HepG2 (cell line): ENCODE measurements around the gene SLC22A13. TPM values are rescaled to one million over a fixed set of nuclear protein-coding genes. Genes with fewer than 3 reads are reported as not detected.

ENCODE experiments used
- ATAC-seq: fragments of 200-7000 bp; cut with Tn5 transposase; 3 replicates; pipeline ENCODE4 v1.9.1; 2020; ENCODE audit warnings: mild to moderate bottlenecking, moderate library complexity
- BruUV-seq: library from RNA; stranded (reverse); fragments of 400-500 nt; replicated peaks from 2 replicates; lab custom pipeline; 2021; lab: Mats Ljungman, UMichigan
- CTCF ChIA-PET: fragments of 300-600 bp; formaldehyde crosslinking; extraction: SDS; loops from one replicate; lab custom pipeline; 2021; ENCODE audit warnings: low total read pairs, inconsistent platforms, low intra/inter-chr PET ratio; lab: Yijun Ruan, JAX
- POLR2A ChIA-PET: fragments of 350-600 bp; sonication (Branson Sonifier 250); formaldehyde crosslinking; loops from one replicate; lab custom pipeline; 2020; ENCODE audit warnings: antibody characterized with exemption, inconsistent platforms; lab: Yijun Ruan, JAX
- DNase-seq: peaks from one replicate; pipeline ENCODE4 v3.0.0-alpha.2; 2015; ENCODE audit warnings: low spot score
- FAIRE-seq: peaks from 3 replicates; lab custom pipeline; 2011; peaks lifted over from hg19 to GRCh38; lab: Jason Lieb, UNC
- H2AFZ ChIP-seq: one replicate; pipeline ENCODE4 v1.6.1; 2011; ENCODE audit warnings: low read length, inconsistent platforms
- H3K27ac ChIP-seq: fragments of 300-600 bp; 3 replicates; pipeline ENCODE4 v1.8.0; 2011; ENCODE audit warnings: mixed run types, mild to moderate bottlenecking, mixed read lengths, low read length, inconsistent platforms; ENCODE audit not compliant: insufficient read depth; ENCODE audit errors: extremely low read length
- H3K27me3 ChIP-seq, 2 experiments: fragments of 200-600 bp in 1 of 2; 2 replicates in 1 of 2; 3 replicates in 1 of 2; pipeline versions ENCODE4 v1.6.0 to v1.8.0; 2011; ENCODE audit warnings: low read length in 2 of 2, mild to moderate bottlenecking in 2 of 2, moderate library complexity in 2 of 2, inconsistent platforms in 1 of 2; ENCODE audit not compliant: insufficient read depth in 2 of 2, control insufficient read depth in 1 of 2
- H3K36me3 ChIP-seq, 2 experiments: fragments of 200-600 bp in 1 of 2; replicated peaks in 1 of 2; 2 replicates in 1 of 2; 3 replicates in 1 of 2; pipeline versions ENCODE4 v1.5.1 to v1.8.0; 2011; ENCODE audit warnings: low read length in 2 of 2, inconsistent platforms in 1 of 2; ENCODE audit not compliant: insufficient read depth in 2 of 2, control insufficient read depth in 1 of 2
- H3K4me1 ChIP-seq: 2 replicates; pipeline ENCODE4 v1.5.1; 2012; ENCODE audit warnings: low read length, inconsistent platforms; ENCODE audit not compliant: insufficient read depth
- H3K4me2 ChIP-seq: 2 replicates; pipeline ENCODE4 v1.6.0; 2011; ENCODE audit warnings: low read depth, low read length, inconsistent platforms
- H3K4me3 ChIP-seq, 3 experiments: fragments of 200-600 bp in 1 of 3; sonication (generic), shearing (Covaris generic) in 1 of 3; replicated peaks in 1 of 3; 2 replicates each; pipeline ENCODE4 v1.5.1; 2011 to 2016; ENCODE audit warnings: low read length in 3 of 3, inconsistent platforms in 2 of 3, low read depth in 2 of 3, mild to moderate bottlenecking in 2 of 3, control low read depth in 1 of 3, mixed read lengths in 1 of 3; ENCODE audit not compliant: insufficient read depth in 1 of 3
- H3K79me2 ChIP-seq: one replicate; pipeline ENCODE4 v1.6.1; 2011; ENCODE audit warnings: low read length, inconsistent platforms; ENCODE audit not compliant: insufficient read depth
- H3K9ac ChIP-seq: 2 replicates; pipeline ENCODE4 v1.6.0; 2011; ENCODE audit warnings: mild to moderate bottlenecking, low read depth, low read length, inconsistent platforms; ENCODE audit not compliant: insufficient read depth
- H3K9me3 ChIP-seq: 2 replicates; pipeline ENCODE4 v1.5.1; 2012; ENCODE audit warnings: mild to moderate bottlenecking, low read length
- H4K20me1 ChIP-seq: 2 replicates; pipeline ENCODE4 v1.6.0; 2011; ENCODE audit warnings: inconsistent platforms, mild to moderate bottlenecking, low read length, moderate library complexity; ENCODE audit not compliant: insufficient read depth
- CSRNP2 ChIP-seq: sonication (generic); formaldehyde crosslinking; conservative IDR thresholded peaks from 2 replicates; pipeline ENCODE4 v1.8.0; 2022; ENCODE audit warnings: low read depth, missing genetic modification reagents
- ERF ChIP-seq: IDR thresholded peaks from 2 replicates; pipeline ENCODE4 v1.6.1; 2018; ENCODE audit warnings: missing biosample characterization, missing genetic modification reagents
- GPBP1L1 ChIP-seq: sonication (generic); formaldehyde crosslinking; IDR thresholded peaks from 2 replicates; pipeline ENCODE4 v1.5.0; 2020; ENCODE audit warnings: mild to moderate bottlenecking, missing genetic modification reagents
- GRHL1 ChIP-seq: sonication (generic); formaldehyde crosslinking; conservative IDR thresholded peaks from 2 replicates; pipeline ENCODE4 v1.8.0; 2022; ENCODE audit warnings: missing genetic modification reagents
- HOXA9 ChIP-seq: sonication (generic); formaldehyde crosslinking; IDR thresholded peaks from 2 replicates; pipeline ENCODE4 v1.8.1; 2022; ENCODE audit warnings: missing genetic modification reagents, mild to moderate bottlenecking, moderate library complexity, borderline replicate concordance
- KAT2B ChIP-seq: fragments of 150-350 bp; IDR thresholded peaks from 2 replicates; pipeline ENCODE4 v1.6.1; 2014; ENCODE audit warnings: low read depth, low read length, borderline replicate concordance
- KLF16 ChIP-seq, 2 experiments: sonication (generic) in 1 of 2; formaldehyde crosslinking in 1 of 2; IDR thresholded peaks; 2 replicates each; pipeline versions ENCODE4 v1.6.1 to v1.8.0; 2016 to 2023; ENCODE audit warnings: missing genetic modification reagents in 2 of 2, missing compliant biosample characterization in 1 of 2
- MBD4 ChIP-seq: IDR thresholded peaks from 2 replicates; pipeline ENCODE4 v1.6.1; 2012; ENCODE audit warnings: low read length, inconsistent platforms, borderline replicate concordance
- POLR2A ChIP-seq, 2 experiments: IDR thresholded peaks; 2 replicates each; pipeline ENCODE4 v1.6.1; 2011; ENCODE audit warnings: low read depth in 2 of 2, low read length in 2 of 2, mild to moderate bottlenecking in 1 of 2, moderate library complexity in 1 of 2; ENCODE audit not compliant: insufficient read depth in 1 of 2
- RNF2 ChIP-seq: fragments of 450-650 bp; conservative IDR thresholded peaks from 2 replicates; pipeline ENCODE4 v1.6.1; 2016; ENCODE audit warnings: low read depth
- TBL1XR1 ChIP-seq: fragments of 150-350 bp; IDR thresholded peaks from 2 replicates; pipeline ENCODE4 v1.6.1; 2014; ENCODE audit warnings: borderline replicate concordance, low read length; ENCODE audit not compliant: partially characterized antibody
- TBX3 ChIP-seq: fragments of 450-650 bp; IDR thresholded peaks from 2 replicates; pipeline ENCODE4 v1.6.1; 2017; ENCODE audit warnings: antibody characterized with exemption, mild to moderate bottlenecking, inconsistent platforms, borderline replicate concordance
- TOE1 ChIP-seq: sonication (generic); formaldehyde crosslinking; IDR thresholded peaks from 2 replicates; pipeline ENCODE4 v1.4.0; 2020; ENCODE audit warnings: mild to moderate bottlenecking, missing genetic modification reagents
- ZFP36L2 ChIP-seq: sonication (generic); formaldehyde crosslinking; IDR thresholded peaks from 2 replicates; pipeline ENCODE4 v1.4.0; 2020; ENCODE audit warnings: missing genetic modification reagents
- ZMYM2 ChIP-seq: sonication (generic); formaldehyde crosslinking; IDR thresholded peaks from 2 replicates; pipeline ENCODE4 v1.8.0; 2022; ENCODE audit warnings: mild to moderate bottlenecking, missing genetic modification reagents
- ZNF768 ChIP-seq: sonication (generic); formaldehyde crosslinking; IDR thresholded peaks from 2 replicates; pipeline ENCODE4 v1.4.0; 2020; ENCODE audit warnings: missing genetic modification reagents
- ZNF772 ChIP-seq: sonication (generic); formaldehyde crosslinking; IDR thresholded peaks from 2 replicates; pipeline ENCODE4 v1.5.0; 2020; ENCODE audit warnings: mild to moderate bottlenecking, missing genetic modification reagents
- ZSCAN21 ChIP-seq: sonication (generic); formaldehyde crosslinking; IDR thresholded peaks from 2 replicates; pipeline ENCODE4 v1.8.0; 2022; ENCODE audit warnings: mild to moderate bottlenecking, missing genetic modification reagents, moderate library complexity, borderline replicate concordance
- WGBS: methylation state at CpG from one replicate; pipeline ENCODE4 v1.1.6; 2017; ENCODE audit warnings: low lambda C conversion rate; 5-methylcytosine and 5-hydroxymethylcytosine counted together
- in situ Hi-C: cut with HindIII; loops from 2 replicates; pipeline ENCODE4 v1.10.0; 2017; ENCODE audit warnings: low pct_unique_long_range_greater_than_20kb; ENCODE audit not compliant: extremely low pct_ligation_motif_present
- intact Hi-C: fragments of 100-400 bp; cut with micrococcal nuclease; formaldehyde crosslinking; loops from one replicate; pipeline ENCODE4 v1.10.0; 2022; ENCODE audit not compliant: unreplicated experiment
- polyA plus RNA-seq, 8 experiments: library from polyadenylated mRNA; depleted of rRNA in 3 of 8; stranded (reverse) in 7 of 8; unstranded in 1 of 8; fragments of >200 nt; fragmentation: Illumina TruSeq in 4 of 8; extraction: Trizol in 4 of 8; gene quantifications; 2 replicates each; pipeline versions ENCODE4 v1.2.1 to v1.2.3, GENCODE V29; 2011 to 2016; ENCODE audit warnings: low read depth in 4 of 8, missing spikeins in 1 of 8, mixed read lengths in 1 of 8; ENCODE audit not compliant: insufficient read depth in 1 of 8
- total RNA-seq, 5 experiments: library from RNA; depleted of rRNA; stranded (reverse); fragments of >200 nt; fragmentation: Illumina TruSeq; extraction: Trizol; gene quantifications; 2 replicates each; pipeline ENCODE4 v1.2.3, GENCODE V29; 2016; ENCODE audit warnings: low read depth in 1 of 5

The SLC22A13 gene
- total and polyA plus RNA-seq, 2 of the 13 experiments (the other 11 are each of a cell fraction or from before 2014, with no cell fraction given), result 0.20 TPM; not detected in 1

DNA sequence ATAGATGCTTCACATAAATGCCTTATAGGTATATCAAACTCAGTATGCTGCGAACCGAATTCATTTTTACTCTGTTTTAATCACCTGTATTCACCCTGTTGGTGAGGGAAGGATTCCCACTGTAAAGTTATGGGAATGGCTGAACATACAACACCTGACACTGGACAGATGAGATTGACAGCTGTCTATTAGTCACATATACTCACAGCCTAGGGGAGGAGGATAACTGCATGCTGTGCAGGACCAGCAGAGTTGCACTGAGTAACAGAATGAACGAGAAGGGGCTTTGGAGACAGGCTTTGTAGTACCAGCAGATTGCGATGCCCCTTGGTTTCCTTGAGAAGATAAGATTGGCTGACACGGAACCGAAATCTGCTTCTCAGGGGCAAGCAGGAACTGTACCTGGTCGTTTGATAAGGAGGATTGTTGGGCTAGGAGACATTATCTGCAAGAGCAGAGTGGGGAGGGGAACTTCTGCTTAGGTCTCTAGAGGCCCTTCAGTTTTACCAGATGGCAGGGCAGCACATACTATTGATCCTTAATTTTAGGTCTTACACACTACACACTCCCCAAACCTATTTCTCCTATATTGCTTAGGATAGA, 43.5 kb upstream of the SLC22A13 start:
- Histone ChIP-seq H3K4me1 (no peaks in the 10 kb centered on the region), H3K27me3 (no peaks in the 10 kb centered on the region), H2AFZ (no peak overlapping the region), H3K79me2 (no peaks in the 10 kb centered on the region), H3K4me2 (no peak overlapping the region), H4K20me1 (no peaks in the 10 kb centered on the region), H3K27ac (no peak overlapping the region), H3K9ac (no peak overlapping the region), H3K36me3 (peaks cover 7 to 39% of the 10 kb centered on the region in 2 experiments), H3K9me3 (no peaks in the 10 kb centered on the region), H3K4me3 (no peak overlapping the region)
- no TSS peak for BruUV-seq
- ATAC-seq, result no peak
- in situ Hi-C loops, result no loop called here
- ChIA-PET POLR2A (no interaction called here), CTCF (no interaction called here)
- no peak for FAIRE-seq
- no peak for DNase-seq
- intact Hi-C loops, result no loop called here
- 86% methylated on average over 7 of the region's 7 CpGs for WGBS
- TF ChIP-seq ERF, result no peak
- no peak for TF ChIP-seq ZNF772 (CRISPR knock-in tag)
- no peak for TF ChIP-seq TBL1XR1
- no peak for TF ChIP-seq KAT2B
- TF ChIP-seq GRHL1 (CRISPR knock-in tag), result no peak
- no peak for TF ChIP-seq TOE1
- TF ChIP-seq KLF16 (CRISPR knock-in tag; IDR thresholded peaks at IDR 0.05), result no peak
- no peak for TF ChIP-seq ZNF768 (CRISPR knock-in tag)
- no peak for TF ChIP-seq POLR2A (IDR thresholded peaks at IDR 0.05; ENCODE audit: insufficient read depth in 1 of 2, low read depth in 2 of 2, low read length in 2 of 2)
- no peak for TF ChIP-seq TBX3
- no peak for TF ChIP-seq ZSCAN21 (CRISPR knock-in tag)
- no peak for TF ChIP-seq ZFP36L2 (CRISPR knock-in tag)
- TF ChIP-seq MBD4, result no peak
- TF ChIP-seq GPBP1L1 (CRISPR knock-in tag), result no peak
- no peak for TF ChIP-seq HOXA9 (CRISPR knock-in tag)
- no peak for TF ChIP-seq ZMYM2 (CRISPR knock-in tag)
- TF ChIP-seq CSRNP2 (CRISPR knock-in tag), result no peak
- no peak for TF ChIP-seq RNF2
